Measurements from ENCODE around the gene ITIH1. TPM values are rescaled to one million over a fixed set of nuclear protein-coding genes. Genes with fewer than 3 reads are reported as not detected.

The ITIH1 gene
- polyA plus RNA-seq, 1 experiment = not detected

GRCh38 chr3:52783211-52783555 lies 5.8 kb downstream of the ITIH1 start:
- H3K27me3 ChIP-seq (ENCODE audit: control insufficient read depth, insufficient read depth, low read length) = peaks cover 36% of the 10 kb centered on the region
- no peak overlapping the region for H3K4me3 ChIP-seq (ENCODE audit: low read depth, low read length)
- CTCF ChIA-PET = interaction anchor here (1.1 kb wide), 1 partner anchor 152 kb away, joined by 3 read pairs; no protein-coding TSS in a partner anchor
- no peak for TF ChIP-seq CTCF (IDR thresholded peaks at IDR 0.05; ENCODE audit: low read depth, low read length)
- POLR2A ChIA-PET = no interaction called here
- no peak overlapping the region for H3K27ac ChIP-seq (ENCODE audit: low read depth, low read length)
- no peak for DNase-seq (ENCODE audit: low read depth, low spot score)
- no peaks in the 10 kb centered on the region; the same call in 1 of the 2 replicates for H3K9me3 ChIP-seq (ENCODE audit: control insufficient read depth, insufficient read depth, low read length)

GRCh38 chr3:52784021-52784621 lies 6.7 kb downstream of the ITIH1 start:
- no peak for DNase-seq (ENCODE audit: low read depth, low spot score)
- peaks cover 33% of the 10 kb centered on the region for H3K27me3 ChIP-seq (ENCODE audit: control insufficient read depth, insufficient read depth, low read length)
- TF ChIP-seq CTCF (IDR thresholded peaks at IDR 0.05; ENCODE audit: low read depth, low read length) = no peak
- no peak overlapping the region for H3K27ac ChIP-seq (ENCODE audit: low read depth, low read length)
- no peak overlapping the region for H3K4me3 ChIP-seq (ENCODE audit: low read depth, low read length)
- no peaks in the 10 kb centered on the region; the same call in 1 of the 2 replicates for H3K9me3 ChIP-seq (ENCODE audit: control insufficient read depth, insufficient read depth, low read length)
- ChIA-PET POLR2A (no interaction called here), CTCF (interaction anchor here (1.1 kb wide), 1 partner anchor 151 kb away, joined by 3 read pairs; no protein-coding TSS in a partner anchor)

- no peak for TF ChIP-seq CTCF (IDR thresholded peaks at IDR 0.05; ENCODE audit: low read depth, low read length)
- no peak for DNase-seq (ENCODE audit: low read depth, low spot score)
- Histone ChIP-seq H3K9me3 (ENCODE audit: control insufficient read depth, insufficient read depth, low read length) (no peaks in the 10 kb centered on the region; the same call in 1 of the 2 replicates), H3K27me3 (ENCODE audit: control insufficient read depth, insufficient read depth, low read length) (peaks cover 26% of the 10 kb centered on the region), H3K27ac (ENCODE audit: low read depth, low read length) (no peak overlapping the region), H3K4me3 (ENCODE audit: low read depth, low read length) (no peak overlapping the region)
- ChIA-PET POLR2A (no interaction called here), CTCF (no interaction called here)
Measured at GRCh38 chr3:52784931-52785590, 7.7 kb downstream of the ITIH1 start.

DNA sequence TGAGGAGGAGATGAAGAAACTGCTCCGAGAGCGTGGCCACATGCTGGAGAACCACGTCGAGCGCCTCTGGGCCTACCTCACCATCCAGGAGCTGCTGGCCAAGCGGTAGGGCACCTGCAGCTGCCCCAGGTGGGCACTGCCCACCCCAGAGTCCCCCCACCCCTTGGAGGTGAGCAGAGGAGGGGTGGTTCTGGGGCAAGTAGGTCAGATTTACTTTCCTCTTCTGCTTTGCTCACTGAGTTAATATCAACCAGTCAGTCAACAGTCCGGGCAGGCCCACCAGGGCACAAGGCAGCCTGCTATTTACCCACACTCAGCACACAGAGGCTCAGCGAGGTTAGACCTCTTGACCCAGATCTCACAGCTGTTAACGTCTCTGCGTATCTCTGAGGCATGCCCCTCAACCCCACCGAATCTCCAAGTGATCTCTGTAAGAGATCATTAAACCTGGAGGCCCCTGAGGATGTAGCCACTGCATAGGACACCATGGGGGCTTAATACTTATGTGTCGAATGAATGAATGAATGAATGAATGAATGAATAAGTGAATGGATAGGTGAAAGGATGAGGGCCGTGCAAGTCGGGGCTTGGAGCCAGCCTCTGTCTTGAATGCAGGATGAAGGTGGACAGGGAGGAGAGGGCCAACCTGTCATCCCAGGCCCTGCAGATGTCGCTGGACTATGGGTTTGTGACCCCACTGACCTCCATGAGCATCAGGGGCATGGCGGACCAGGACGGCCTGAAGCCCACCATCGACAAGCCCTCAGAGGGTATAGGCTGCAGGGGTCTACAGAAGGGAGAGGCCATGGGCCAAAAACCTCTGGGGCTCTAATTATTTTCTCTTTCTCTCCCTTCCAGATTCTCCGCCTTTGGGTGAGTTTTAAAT lies 9.2 kb downstream of the ITIH1 start:
- Histone ChIP-seq H3K27me3 (ENCODE audit: control insufficient read depth, insufficient read depth, low read length) (peaks cover 26% of the 10 kb centered on the region), H3K9me3 (ENCODE audit: control insufficient read depth, insufficient read depth, low read length) (no peaks in the 10 kb centered on the region; the same call in 1 of the 2 replicates), H3K4me3 (ENCODE audit: low read depth, low read length) (no peak overlapping the region), H3K27ac (ENCODE audit: low read depth, low read length) (no peak overlapping the region)
- ChIA-PET POLR2A (no interaction called here), CTCF (no interaction called here)
- TF ChIP-seq CTCF (IDR thresholded peaks at IDR 0.05; ENCODE audit: low read depth, low read length) = no peak
- DNase-seq (ENCODE audit: low read depth, low spot score) = no peak
